ENCODE measurements around the gene MUC5B. TPM values are rescaled to one million over a fixed set of nuclear protein-coding genes. Genes with fewer than 3 reads are reported as not detected.

Gene MUC5B
- total RNA-seq, 3 donors from 2014 or later: 2.0 to 6.9 TPM; not detected in 1

GRCh38 chr11:1290052-1291040 lies 67.5 kb downstream of the MUC5B start:
- TF ChIP-seq CTCF (IDR thresholded peaks at IDR 0.05): no peak
- no peak for TF ChIP-seq POLR2A (IDR thresholded peaks at IDR 0.05)
- no peak for TF ChIP-seq POLR2AphosphoS5 (IDR thresholded peaks at IDR 0.05)
- Histone ChIP-seq H3K36me3 (peaks cover 4% of the 10 kb centered on the region), H3K27me3 (no peaks in the 10 kb centered on the region), H3K9me3 (no peaks in the 10 kb centered on the region), H3K4me3 (no peak overlapping the region), H3K4me1 (no peaks in the 10 kb centered on the region), H3K27ac (no peak overlapping the region)
- intact Hi-C loops (cut with DNase I; ENCODE audit: low total_unique reads): no loop called here
- DNase-seq (ENCODE audit: low spot score in 2 of 2): peak in 1 of 2 donors; percentile 43

- TF ChIP-seq POLR2A (IDR thresholded peaks at IDR 0.05): no peak
- Histone ChIP-seq H3K27ac (no peak overlapping the region), H3K9me3 (no peaks in the 10 kb centered on the region), H3K27me3 (no peaks in the 10 kb centered on the region), H3K36me3 (peaks cover 4% of the 10 kb centered on the region), H3K4me3 (no peak overlapping the region), H3K4me1 (no peaks in the 10 kb centered on the region)
- DNase-seq (ENCODE audit: low spot score in 2 of 2): peak in 1 of 2 donors; percentile 42
- intact Hi-C loops (cut with DNase I; ENCODE audit: low total_unique reads): no loop called here
Observed at GRCh38 chr11:1291295-1292017, 68.6 kb downstream of the MUC5B start.

GRCh38 chr11:1292018-1292643 lies 69.3 kb downstream of the MUC5B start:
- TF ChIP-seq CTCF (IDR thresholded peaks at IDR 0.05) (no peak), POLR2AphosphoS5 (IDR thresholded peaks at IDR 0.05) (no peak), POLR2A (IDR thresholded peaks at IDR 0.05) (no peak)
- no peaks in the 10 kb centered on the region for H3K9me3 ChIP-seq
- intact Hi-C loops (cut with DNase I; ENCODE audit: low total_unique reads): no loop called here
- no peak overlapping the region for H3K27ac ChIP-seq
- H3K4me1 ChIP-seq: no peaks in the 10 kb centered on the region
- peak overlapping the region in 1 of 3 donors; percentile 15 for H3K4me3 ChIP-seq
- no peaks in the 10 kb centered on the region for H3K27me3 ChIP-seq
- DNase-seq (ENCODE audit: low spot score in 2 of 2): peak in 1 of 2 donors; percentile 12
- H3K36me3 ChIP-seq: peaks cover 4% of the 10 kb centered on the region

GRCh38 chr11:1292644-1293618 lies 70.1 kb downstream of the MUC5B start:
- peaks cover 4% of the 10 kb centered on the region for H3K36me3 ChIP-seq
- DNase-seq (ENCODE audit: low spot score in 2 of 2): peak in 1 of 2 donors; percentile 42
- intact Hi-C loops (cut with DNase I; ENCODE audit: low total_unique reads): no loop called here

More at GRCh38 chr11:1292644-1293618, 70.1 kb downstream of the MUC5B start:
- Histone ChIP-seq H3K9me3 (no peaks in the 10 kb centered on the region), H3K27me3 (no peaks in the 10 kb centered on the region), H3K27ac (no peak overlapping the region), H3K4me1 (peaks cover 0 to 5% of the 10 kb centered on the region in 2 donors), H3K4me3 (peak overlapping the region in 1 of 3 donors; percentile 15)
- TF ChIP-seq POLR2A (IDR thresholded peaks at IDR 0.05): no peak
- no peak for TF ChIP-seq POLR2AphosphoS5 (IDR thresholded peaks at IDR 0.05)
- TF ChIP-seq CTCF (IDR thresholded peaks at IDR 0.05): no peak
